Measurements from ENCODE around the gene ZFYVE9. TPM values are rescaled to one million over a fixed set of nuclear protein-coding genes. Genes with fewer than 3 reads are reported as not detected.
"Not testable (repeated sequence)": the region's sequence is repeated elsewhere in the genome, so short reads cannot be mapped to it uniquely, and the experiment has no call there.

ZFYVE9 gene
- total RNA-seq, 1 experiment from 2014 or later, result 28.4 TPM

GRCh38 chr1:52182328-52182727 is 40.4 kb downstream of the ZFYVE9 start:
- not testable (repeated sequence) for H3K4ac ChIP-seq (ENCODE audit: low read depth, low read length)

More at GRCh38 chr1:52182328-52182727, 40.4 kb downstream of the ZFYVE9 start:
- H4K8ac ChIP-seq (replicated peaks; ENCODE audit: insufficient read length, low read depth, low read length); H3K56ac ChIP-seq (ENCODE audit: insufficient read length, low read depth, low read length); H3K27me3 ChIP-seq (ENCODE audit: insufficient read depth, low read length); H2AK5ac ChIP-seq (ENCODE audit: insufficient read length, low read length); H2AFZ ChIP-seq (ENCODE audit: low read length); H4K5ac ChIP-seq (ENCODE audit: insufficient read length, low read depth, low read length); H3K27me3 Mint-ChIP-seq (ENCODE audit: low read depth); H3T11ph ChIP-seq (ENCODE audit: low read length); H3K27ac ChIP-seq (ENCODE audit: insufficient read length, low read depth, low read length); H3K27ac Mint-ChIP-seq; H2BK120ac ChIP-seq (ENCODE audit: low read depth, low read length, poor library complexity, severe bottlenecking); H4K20me1 ChIP-seq (ENCODE audit: control insufficient read depth, insufficient read depth, insufficient read length); H3K23me2 ChIP-seq (ENCODE audit: insufficient read length, low read depth, low read length, poor library complexity, severe bottlenecking); H2BK5ac ChIP-seq (ENCODE audit: insufficient read length, low read length); H2BK20ac ChIP-seq (ENCODE audit: low read depth, low read length, poor library complexity, severe bottlenecking); H3K9me3 ChIP-seq (ENCODE audit: control insufficient read depth, low read depth, low read length); H4K91ac ChIP-seq (ENCODE audit: insufficient read length, low read depth, low read length); H2BK15ac ChIP-seq (ENCODE audit: low read depth, low read length); H3K79me2 ChIP-seq (ENCODE audit: insufficient read depth, low read length); H3K14ac ChIP-seq (ENCODE audit: insufficient read depth, low read length); H3K4me2 ChIP-seq (ENCODE audit: insufficient read depth, insufficient read length, low read length); DNase-seq; H3K18ac ChIP-seq (ENCODE audit: insufficient read length, low read depth, low read length); H3K79me1 ChIP-seq (ENCODE audit: insufficient read depth, low read depth, low read length, poor library complexity, severe bottlenecking); H3K9ac ChIP-seq (ENCODE audit: extremely low read depth, insufficient read length, low read length); H3K4me3 Mint-ChIP-seq; H3K23ac ChIP-seq (ENCODE audit: insufficient read length, low read depth, low read length); H2BK12ac ChIP-seq (ENCODE audit: insufficient read length, low read depth, low read length); H3K4me1 Mint-ChIP-seq; H3K4me1 ChIP-seq (ENCODE audit: insufficient read depth, low read length): not testable (repeated sequence)
- no CpG with 5 or more reads among the region's 5 CpGs for WGBS (ENCODE audit: extremely low coverage, insufficient read length, low lambda C conversion rate)
- Mint-ChIP-seq H3K9me3 (peaks cover 28 to 31% of the 10 kb centered on the region in 2 experiments), H3K36me3 (ENCODE audit: insufficient read depth in 1 of 3, low read depth in 3 of 3) (peaks cover 22 to 26% (median 24%) of the 10 kb centered on the region in 3 experiments)
